ENCODE measurements around the gene MCUB. TPM values are rescaled to one million over a fixed set of nuclear protein-coding genes. Genes with fewer than 3 reads are reported as not detected.

The MCUB gene
- total RNA-seq, 3 donors from 2014 or later (not counting 1 experiment from before 2014, with no cell fraction given) = 25.1 to 35.8 (median 31.1) TPM

DNA sequence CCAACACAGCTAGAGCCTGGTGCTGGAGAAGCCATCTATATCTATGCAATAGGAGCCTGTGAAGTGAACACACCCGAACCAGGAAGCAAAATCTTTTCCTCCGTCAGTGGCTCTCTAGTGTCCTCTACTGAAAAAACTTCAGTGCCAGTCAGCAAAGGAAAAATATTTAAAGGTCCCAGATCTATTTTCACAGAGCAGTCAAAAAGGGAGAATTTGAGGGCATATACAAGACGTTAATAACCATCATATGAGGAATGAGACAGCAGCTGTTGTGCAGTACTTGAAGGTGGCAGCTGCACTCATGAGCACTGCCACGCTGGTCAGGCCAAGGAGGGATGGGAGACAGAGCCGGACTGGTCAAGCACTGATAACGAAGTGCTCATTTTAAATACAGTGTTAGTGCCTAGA lies 14.4 kb downstream of the MCUB start:
- no peak overlapping the region for H3K4me3 ChIP-seq (ENCODE audit: low read length)
- WGBS (ENCODE audit: insufficient coverage) = 81% methylated on average over 6 of the region's 6 CpGs
- H3K27me3 ChIP-seq (ENCODE audit: control insufficient read depth, insufficient read depth, low read length) = no peaks in the 10 kb centered on the region
- Mint-ChIP-seq H3K27me3 (ENCODE audit: low read depth in 2 of 2) (no peaks in the 10 kb centered on the region), H3K4me3 (no peak overlapping the region), H3K27ac (peak overlapping the region; percentile 10 to 52), H3K4me1 (peaks cover 25 to 32% of the 10 kb centered on the region in 2 donors), H3K36me3 (no peaks in the 10 kb centered on the region), H3K9me3 (no peaks in the 10 kb centered on the region)
- TF ChIP-seq, protein P1, sequence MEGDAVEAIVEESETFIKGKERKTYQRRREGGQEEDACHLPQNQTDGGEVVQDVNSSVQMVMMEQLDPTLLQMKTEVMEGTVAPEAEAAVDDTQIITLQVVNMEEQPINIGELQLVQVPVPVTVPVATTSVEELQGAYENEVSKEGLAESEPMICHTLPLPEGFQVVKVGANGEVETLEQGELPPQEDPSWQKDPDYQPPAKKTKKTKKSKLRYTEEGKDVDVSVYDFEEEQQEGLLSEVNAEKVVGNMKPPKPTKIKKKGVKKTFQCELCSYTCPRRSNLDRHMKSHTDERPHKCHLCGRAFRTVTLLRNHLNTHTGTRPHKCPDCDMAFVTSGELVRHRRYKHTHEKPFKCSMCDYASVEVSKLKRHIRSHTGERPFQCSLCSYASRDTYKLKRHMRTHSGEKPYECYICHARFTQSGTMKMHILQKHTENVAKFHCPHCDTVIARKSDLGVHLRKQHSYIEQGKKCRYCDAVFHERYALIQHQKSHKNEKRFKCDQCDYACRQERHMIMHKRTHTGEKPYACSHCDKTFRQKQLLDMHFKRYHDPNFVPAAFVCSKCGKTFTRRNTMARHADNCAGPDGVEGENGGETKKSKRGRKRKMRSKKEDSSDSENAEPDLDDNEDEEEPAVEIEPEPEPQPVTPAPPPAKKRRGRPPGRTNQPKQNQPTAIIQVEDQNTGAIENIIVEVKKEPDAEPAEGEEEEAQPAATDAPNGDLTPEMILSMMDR (IDR thresholded peaks at IDR 0.05) = peak; percentile 16
- ATAC-seq (peak in 2 of 3 donors; percentile 41 to 55), DNase-seq (peak in 1 of 2 donors; percentile 57)
- H3K27ac ChIP-seq (ENCODE audit: low read length) = no peak overlapping the region
- intact Hi-C loops (cut with micrococcal nuclease) = no loop called here
- H3K9me3 ChIP-seq (ENCODE audit: control insufficient read depth, insufficient read depth, low read length) = no peaks in the 10 kb centered on the region
- H3K4me1 ChIP-seq (ENCODE audit: control insufficient read depth, insufficient read depth, low read length) = peaks cover 6% of the 10 kb centered on the region
- H3K36me3 ChIP-seq (ENCODE audit: control insufficient read depth, insufficient read depth, low read length) = no peaks in the 10 kb centered on the region

DNA sequence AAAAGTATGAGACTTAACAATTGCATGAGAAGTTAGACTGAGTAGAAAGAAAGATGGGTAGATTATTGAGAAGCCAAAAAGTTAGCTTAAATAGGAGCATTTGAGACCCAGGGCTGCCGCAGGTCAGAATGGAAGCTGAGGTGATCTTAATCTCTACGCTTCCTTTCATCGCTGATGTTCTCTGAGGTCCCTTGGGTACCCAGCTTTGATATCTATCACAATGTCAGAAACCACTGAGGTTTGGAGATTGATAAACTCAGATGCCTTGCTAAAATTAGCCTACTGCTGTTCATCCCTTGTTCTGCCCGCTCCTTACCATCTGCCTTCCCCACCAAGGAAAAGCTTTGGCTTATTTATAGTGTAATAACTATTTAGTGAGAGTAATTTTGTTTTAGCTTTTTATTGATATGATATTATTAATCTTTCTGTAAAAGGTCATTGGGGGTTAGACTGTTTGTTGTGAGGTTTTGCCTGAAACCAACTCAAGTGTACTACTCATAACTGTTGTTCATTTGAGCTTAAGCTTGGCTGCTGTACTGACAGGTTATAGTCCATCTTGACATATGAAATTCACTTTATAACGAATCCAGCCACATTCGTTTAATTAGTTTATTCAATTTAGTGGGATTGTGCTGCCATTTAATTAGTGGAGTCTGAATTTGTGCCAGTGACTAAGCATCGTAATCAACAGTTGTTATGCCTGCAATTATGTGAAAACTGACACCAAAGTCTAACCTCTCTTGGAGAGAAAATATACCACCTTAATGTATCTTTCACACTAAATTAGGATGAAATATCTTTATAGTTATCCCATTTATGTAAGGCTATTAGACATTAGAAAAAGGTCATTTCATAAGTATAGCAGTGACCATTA lies 15.1 kb downstream of the MCUB start:
- 58% methylated on average over 5 of the region's 7 CpGs for WGBS (ENCODE audit: insufficient coverage)
- no peak for ATAC-seq
- peaks cover 6% of the 10 kb centered on the region for H3K4me1 ChIP-seq (ENCODE audit: control insufficient read depth, insufficient read depth, low read length)

DNA sequence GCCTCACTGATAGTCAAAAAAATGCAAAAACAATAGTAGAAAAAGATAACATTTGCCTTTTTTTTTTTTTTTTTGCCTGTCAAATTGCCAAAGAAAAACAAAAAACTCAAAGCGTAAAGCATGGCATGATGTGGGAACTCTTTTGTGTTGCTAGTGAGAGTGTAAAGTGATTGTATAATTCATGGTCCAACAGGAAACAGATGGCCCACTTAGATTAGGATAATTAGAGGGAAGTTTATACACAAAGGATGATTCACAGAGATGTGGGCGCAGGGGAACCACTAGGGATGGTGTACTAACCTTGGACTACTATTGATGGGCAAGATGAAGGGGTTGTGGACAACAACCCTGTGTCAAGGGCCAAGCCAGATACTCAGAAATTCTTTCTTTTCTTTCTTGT lies 16.4 kb downstream of the MCUB start:
- intact Hi-C loops (cut with micrococcal nuclease) = no loop called here
- DNase-seq (no peak), ATAC-seq (no peak)
- Histone ChIP-seq H3K27me3 (ENCODE audit: control insufficient read depth, insufficient read depth, low read length) (no peaks in the 10 kb centered on the region), H3K4me3 (ENCODE audit: low read length) (no peak overlapping the region), H3K9me3 (ENCODE audit: control insufficient read depth, insufficient read depth, low read length) (no peaks in the 10 kb centered on the region), H3K27ac (ENCODE audit: low read length) (no peak overlapping the region), H3K4me1 (ENCODE audit: control insufficient read depth, insufficient read depth, low read length) (peaks cover 6% of the 10 kb centered on the region), H3K36me3 (ENCODE audit: control insufficient read depth, insufficient read depth, low read length) (no peaks in the 10 kb centered on the region)
- TF ChIP-seq, protein P1 (IDR thresholded peaks at IDR 0.05) = no peak
- H3K4me1 Mint-ChIP-seq = peaks cover 25 to 32% of the 10 kb centered on the region in 2 donors
- H3K36me3 Mint-ChIP-seq = no peaks in the 10 kb centered on the region
- 86% methylated on average over 2 of the region's 2 CpGs for WGBS (ENCODE audit: insufficient coverage)
- H3K27ac Mint-ChIP-seq = no peak overlapping the region
- H3K4me3 Mint-ChIP-seq = no peak overlapping the region
- no peaks in the 10 kb centered on the region for H3K27me3 Mint-ChIP-seq (ENCODE audit: low read depth in 2 of 2)
- H3K9me3 Mint-ChIP-seq = no peaks in the 10 kb centered on the region

More for the DNA sequence above, 15.1 kb downstream of the MCUB start:
- intact Hi-C loops (cut with micrococcal nuclease) = no loop called here
- Mint-ChIP-seq H3K4me3 (no peak overlapping the region), H3K36me3 (no peaks in the 10 kb centered on the region), H3K4me1 (peaks cover 25 to 32% of the 10 kb centered on the region in 2 donors), H3K9me3 (no peaks in the 10 kb centered on the region), H3K27ac (peak overlapping the region in 1 of 2 donors; percentile 52), H3K27me3 (ENCODE audit: low read depth in 2 of 2) (no peaks in the 10 kb centered on the region)
- H3K27me3 ChIP-seq (ENCODE audit: control insufficient read depth, insufficient read depth, low read length) = no peaks in the 10 kb centered on the region
- no peak overlapping the region for H3K4me3 ChIP-seq (ENCODE audit: low read length)
- no peak overlapping the region for H3K27ac ChIP-seq (ENCODE audit: low read length)
- TF ChIP-seq, protein P1 (IDR thresholded peaks at IDR 0.05) = no peak
- no peaks in the 10 kb centered on the region for H3K36me3 ChIP-seq (ENCODE audit: control insufficient read depth, insufficient read depth, low read length)
- peak in 1 of 2 donors; percentile 24 for DNase-seq
- H3K9me3 ChIP-seq (ENCODE audit: control insufficient read depth, insufficient read depth, low read length) = no peaks in the 10 kb centered on the region

All from natural killer cell (primary cell).